ENCODE results near the gene SLC25A10.

The SLC25A10 gene

DNA sequence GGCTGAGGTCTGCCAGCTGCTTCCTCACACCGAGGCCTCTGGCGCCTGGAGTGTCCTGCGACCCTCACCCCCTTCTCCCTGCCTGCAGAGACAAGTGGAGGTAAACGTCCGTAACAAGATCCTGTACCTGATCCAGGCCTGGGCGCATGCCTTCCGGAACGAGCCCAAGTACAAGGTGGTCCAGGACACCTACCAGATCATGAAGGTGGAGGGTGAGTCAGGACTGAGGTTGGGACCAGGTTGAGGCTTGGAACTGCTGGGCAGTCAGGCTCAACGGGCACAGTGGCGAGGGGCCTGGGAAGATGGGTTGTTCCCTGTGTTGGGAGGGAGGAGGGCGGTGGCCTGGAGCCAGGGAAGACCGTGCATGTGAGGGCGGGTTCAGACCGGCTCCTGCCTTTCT, 23.5 kb upstream of the SLC25A10 start:
- Histone ChIP-seq H3K27ac (no peak overlapping the region), H3K4me1 (ENCODE audit: control insufficient read depth in 1 of 2, insufficient read depth in 1 of 2, low read depth in 1 of 2, low read length in 1 of 2) (peaks cover 13 to 14% of the 10 kb centered on the region in 2 experiments), H3K9me3 (no peaks in the 10 kb centered on the region), H3K36me3 (peaks cover 86% of the 10 kb centered on the region), H3K4me3 (ENCODE audit: low read depth in 1 of 2, low read length in 1 of 2) (no peak overlapping the region), H3K27me3 (no peaks in the 10 kb centered on the region)
- TF ChIP-seq, protein P1, sequence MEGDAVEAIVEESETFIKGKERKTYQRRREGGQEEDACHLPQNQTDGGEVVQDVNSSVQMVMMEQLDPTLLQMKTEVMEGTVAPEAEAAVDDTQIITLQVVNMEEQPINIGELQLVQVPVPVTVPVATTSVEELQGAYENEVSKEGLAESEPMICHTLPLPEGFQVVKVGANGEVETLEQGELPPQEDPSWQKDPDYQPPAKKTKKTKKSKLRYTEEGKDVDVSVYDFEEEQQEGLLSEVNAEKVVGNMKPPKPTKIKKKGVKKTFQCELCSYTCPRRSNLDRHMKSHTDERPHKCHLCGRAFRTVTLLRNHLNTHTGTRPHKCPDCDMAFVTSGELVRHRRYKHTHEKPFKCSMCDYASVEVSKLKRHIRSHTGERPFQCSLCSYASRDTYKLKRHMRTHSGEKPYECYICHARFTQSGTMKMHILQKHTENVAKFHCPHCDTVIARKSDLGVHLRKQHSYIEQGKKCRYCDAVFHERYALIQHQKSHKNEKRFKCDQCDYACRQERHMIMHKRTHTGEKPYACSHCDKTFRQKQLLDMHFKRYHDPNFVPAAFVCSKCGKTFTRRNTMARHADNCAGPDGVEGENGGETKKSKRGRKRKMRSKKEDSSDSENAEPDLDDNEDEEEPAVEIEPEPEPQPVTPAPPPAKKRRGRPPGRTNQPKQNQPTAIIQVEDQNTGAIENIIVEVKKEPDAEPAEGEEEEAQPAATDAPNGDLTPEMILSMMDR (IDR thresholded peaks at IDR 0.05): no peak

DNA sequence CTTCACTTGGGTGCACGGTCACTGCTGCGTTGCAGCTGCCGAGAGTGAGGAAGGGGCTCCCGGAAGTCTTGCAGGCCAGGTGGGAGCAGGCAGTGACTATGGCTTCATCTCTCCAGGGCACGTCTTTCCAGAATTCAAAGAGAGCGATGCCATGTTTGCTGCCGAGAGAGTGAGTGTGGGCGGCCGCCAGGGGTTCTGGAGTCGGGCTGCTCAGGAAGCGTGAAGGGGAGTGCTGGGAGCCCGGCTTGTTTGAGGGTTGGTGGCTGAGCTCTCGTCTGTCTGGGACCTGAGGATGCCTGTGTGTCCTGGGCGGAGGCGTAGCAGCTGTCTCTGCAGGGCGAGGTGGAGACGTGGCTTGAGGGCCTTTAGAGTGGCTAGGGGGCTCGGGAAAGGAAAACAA, 22.0 kb upstream of the SLC25A10 start:
- peaks cover 5% of the 10 kb centered on the region in 2 experiments for H3K4me1 ChIP-seq (ENCODE audit: control insufficient read depth in 1 of 2, insufficient read depth in 1 of 2, low read depth in 1 of 2, low read length in 1 of 2)
- peaks cover 100% of the 10 kb centered on the region for H3K36me3 ChIP-seq
- H3K27ac ChIP-seq: no peak overlapping the region
- TF ChIP-seq, protein P1 (IDR thresholded peaks at IDR 0.05): no peak
- no peaks in the 10 kb centered on the region for H3K27me3 ChIP-seq
- H3K4me3 ChIP-seq (ENCODE audit: low read depth in 1 of 2, low read length in 1 of 2): no peak overlapping the region
- no peaks in the 10 kb centered on the region for H3K9me3 ChIP-seq

DNA sequence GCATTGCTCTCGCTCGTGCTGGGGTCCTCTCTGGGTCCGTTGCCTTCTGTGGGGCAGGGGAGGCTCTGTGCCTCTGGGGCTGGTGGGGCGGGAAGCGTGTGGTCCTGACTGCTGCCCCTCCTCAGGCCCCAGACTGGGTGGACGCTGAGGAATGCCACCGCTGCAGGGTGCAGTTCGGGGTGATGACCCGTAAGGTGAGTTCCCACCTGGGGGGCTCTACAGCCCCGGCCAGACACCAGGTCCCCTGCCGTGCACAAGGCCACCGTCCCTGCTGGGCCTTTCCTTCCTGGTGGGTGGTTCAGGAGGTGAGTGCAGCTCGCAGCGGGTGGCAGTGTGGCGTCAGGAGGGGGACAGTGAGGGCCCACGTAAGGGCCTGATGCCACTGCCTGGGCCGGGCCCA, 21.5 kb upstream of the SLC25A10 start:
- H3K27me3 ChIP-seq: no peaks in the 10 kb centered on the region
- peaks cover under 1% of the 10 kb centered on the region in 2 experiments for H3K4me1 ChIP-seq (ENCODE audit: control insufficient read depth in 1 of 2, insufficient read depth in 1 of 2, low read depth in 1 of 2, low read length in 1 of 2)
- TF ChIP-seq, protein P1 (IDR thresholded peaks at IDR 0.05): no peak
- H3K4me3 ChIP-seq (ENCODE audit: low read depth in 1 of 2, low read length in 1 of 2): no peak overlapping the region
- peaks cover 100% of the 10 kb centered on the region for H3K36me3 ChIP-seq
- no peaks in the 10 kb centered on the region for H3K9me3 ChIP-seq
- H3K27ac ChIP-seq: no peak overlapping the region

DNA sequence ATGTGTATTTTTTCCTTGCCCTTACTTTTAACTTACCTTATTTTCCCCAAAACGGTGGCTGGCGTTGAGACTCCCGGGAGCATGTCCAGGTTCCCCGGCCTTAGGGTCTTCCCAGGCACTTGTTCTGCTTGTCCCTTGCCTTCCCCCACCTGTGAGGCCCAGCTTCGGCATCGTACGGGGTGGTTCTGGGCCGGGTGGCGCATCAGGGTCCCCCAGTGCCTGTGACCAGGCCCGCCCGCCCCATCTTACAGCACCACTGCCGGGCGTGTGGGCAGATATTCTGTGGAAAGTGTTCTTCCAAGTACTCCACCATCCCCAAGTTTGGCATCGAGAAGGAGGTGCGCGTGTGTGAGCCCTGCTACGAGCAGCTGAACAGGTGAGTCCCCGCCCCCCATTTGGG, 20.9 kb upstream of the SLC25A10 start:
- H3K36me3 ChIP-seq: peaks cover 100% of the 10 kb centered on the region
- no peak overlapping the region for H3K4me3 ChIP-seq (ENCODE audit: low read depth in 1 of 2, low read length in 1 of 2)
- TF ChIP-seq, protein P1 (IDR thresholded peaks at IDR 0.05): no peak
- H3K27ac ChIP-seq: no peak overlapping the region
- no peaks in the 10 kb centered on the region for H3K27me3 ChIP-seq
- no peaks in the 10 kb centered on the region for H3K9me3 ChIP-seq
- no peaks in the 10 kb centered on the region for H3K4me1 ChIP-seq (ENCODE audit: control insufficient read depth in 1 of 2, insufficient read depth in 1 of 2, low read depth in 1 of 2, low read length in 1 of 2)

DNA sequence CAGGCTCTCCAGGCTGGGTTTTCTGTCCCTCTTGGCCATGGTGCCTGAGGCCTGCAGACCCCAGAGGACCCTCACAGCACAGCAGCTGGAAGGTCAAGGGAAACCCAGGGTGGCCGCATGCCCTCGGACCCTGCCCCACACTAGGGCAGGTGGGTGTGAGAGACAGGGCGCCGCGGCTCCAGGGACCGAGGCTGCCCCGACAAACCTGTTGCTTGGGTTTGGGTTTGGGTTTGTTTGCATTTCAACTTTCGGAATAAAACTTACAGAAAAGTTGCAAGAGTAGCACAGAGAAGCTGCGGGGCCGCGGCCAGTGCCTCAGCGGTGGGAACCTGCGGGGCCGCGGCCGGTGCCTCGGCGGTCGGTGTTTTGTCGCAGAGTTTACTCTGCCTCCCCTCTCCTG, 20.5 kb upstream of the SLC25A10 start:
- Histone ChIP-seq H3K27me3 (no peaks in the 10 kb centered on the region), H3K36me3 (peaks cover 100% of the 10 kb centered on the region), H3K4me1 (ENCODE audit: control insufficient read depth in 1 of 2, insufficient read depth in 1 of 2, low read depth in 1 of 2, low read length in 1 of 2) (no peaks in the 10 kb centered on the region), H3K9me3 (no peaks in the 10 kb centered on the region), H3K27ac (no peak overlapping the region), H3K4me3 (ENCODE audit: low read depth in 1 of 2, low read length in 1 of 2) (no peak overlapping the region)
- TF ChIP-seq, protein P1 (IDR thresholded peaks at IDR 0.05): no peak
